Psoas muscle (tissue), 8 donors: Measurements from ENCODE around the gene LMAN2. TPM values are rescaled to one million over a fixed set of nuclear protein-coding genes. Genes with fewer than 3 reads are reported as not detected.

Experiments used
- ATAC-seq, 4 donors: fragments of 200-7000 bp; cut with Tn5 transposase; one replicate each; pipeline ENCODE4 v1.9.1; 2020; ENCODE audit warnings: moderate library complexity in 3 of 4, mild to moderate bottlenecking in 2 of 4
- DNase-seq, 2 donors: peaks; one replicate each; pipeline ENCODE4 v3.0.0-alpha.2; 2020
- H3K27ac ChIP-seq: fragments of 200-600 bp; one replicate; pipeline ENCODE4 v1.8.0; 2022
- H3K27me3 ChIP-seq, 3 donors: fragments of 200-600 bp in 1 of 3; one replicate each; pipeline versions ENCODE4 v1.6.1 to v1.8.0; 2013 to 2022; ENCODE audit warnings: low read length in 2 of 3, mild to moderate bottlenecking in 2 of 3, moderate library complexity in 1 of 3; ENCODE audit not compliant: insufficient read depth in 3 of 3
- H3K36me3 ChIP-seq, 2 donors: fragments of 200-600 bp in 1 of 2; one replicate each; pipeline versions ENCODE4 v1.6.1 to v1.8.0; 2013 to 2022; ENCODE audit warnings: low read depth in 1 of 2, mild to moderate bottlenecking in 1 of 2, moderate library complexity in 1 of 2; ENCODE audit not compliant: insufficient read depth in 1 of 2
- H3K4me1 ChIP-seq: fragments of 200-600 bp; one replicate; pipeline ENCODE4 v1.8.0; 2022
- H3K4me3 ChIP-seq: fragments of 200-600 bp; one replicate; pipeline ENCODE4 v1.8.0; 2022; ENCODE audit warnings: mild to moderate bottlenecking
- H3K9me3 ChIP-seq: fragments of 200-600 bp; one replicate; pipeline ENCODE4 v1.8.0; 2022
- WGBS, 3 donors: extraction: QIAGEN DNeasy Blood & Tissue Kit; methylation state at CpG; one replicate each; pipeline versions ENCODE4 v1.1.6 to v1.1.7; 2013; 5-methylcytosine and 5-hydroxymethylcytosine counted together
- intact Hi-C, 2 donors: fragments of 100-400 bp; cut with DNase I; formaldehyde crosslinking; loops; one replicate each; pipeline versions ENCODE4 v1.11.0 to v1.14.2; 2022
- polyA plus RNA-seq, 3 donors: library from polyadenylated mRNA; stranded (reverse); fragments of 200-250 nt; gene quantifications; one replicate each; pipeline ENCODE4 v1.2.3, GENCODE V29; 2013
- total RNA-seq, 4 donors: library from RNA; stranded (reverse); fragmentation: NEBNext Ultra II Directional in 2 of 4; extraction: Animal tissue kit (Norgen Biotek cat#: 25700) in 2 of 4; gene quantifications; one replicate each; pipeline versions ENCODE4 v1.2.1 to v1.2.4, GENCODE V29; 2021 to 2023
- TF ChIP-seq, protein P1 (sequence below): fragments of 200-600 bp; IDR thresholded peaks from one replicate; pipeline ENCODE4 v1.8.0; 2022; ENCODE audit warnings: antibody characterized with exemption
- donor health status: healthy with polysubstance abuse.
- donor health status: DM: no; HTN: no; CAD: no; lungs with moderate emphysema.
- donor health status: Bipolar disorder and iron deficiency.
- donor health status: healthy.
- donor health status: DM: yes; HTN: yes; CAD: no.
- donor health status: DM: no; HTN: no; CAD: no.
- donor health status: DM: no; HTN: no; CAD: no.
- donor health status: DM: yes; HTN: yes; CAD: no.

LMAN2 gene
- total and polyA plus RNA-seq, 7 donors: 28.7 to 193 (median 55.8) TPM

DNA sequence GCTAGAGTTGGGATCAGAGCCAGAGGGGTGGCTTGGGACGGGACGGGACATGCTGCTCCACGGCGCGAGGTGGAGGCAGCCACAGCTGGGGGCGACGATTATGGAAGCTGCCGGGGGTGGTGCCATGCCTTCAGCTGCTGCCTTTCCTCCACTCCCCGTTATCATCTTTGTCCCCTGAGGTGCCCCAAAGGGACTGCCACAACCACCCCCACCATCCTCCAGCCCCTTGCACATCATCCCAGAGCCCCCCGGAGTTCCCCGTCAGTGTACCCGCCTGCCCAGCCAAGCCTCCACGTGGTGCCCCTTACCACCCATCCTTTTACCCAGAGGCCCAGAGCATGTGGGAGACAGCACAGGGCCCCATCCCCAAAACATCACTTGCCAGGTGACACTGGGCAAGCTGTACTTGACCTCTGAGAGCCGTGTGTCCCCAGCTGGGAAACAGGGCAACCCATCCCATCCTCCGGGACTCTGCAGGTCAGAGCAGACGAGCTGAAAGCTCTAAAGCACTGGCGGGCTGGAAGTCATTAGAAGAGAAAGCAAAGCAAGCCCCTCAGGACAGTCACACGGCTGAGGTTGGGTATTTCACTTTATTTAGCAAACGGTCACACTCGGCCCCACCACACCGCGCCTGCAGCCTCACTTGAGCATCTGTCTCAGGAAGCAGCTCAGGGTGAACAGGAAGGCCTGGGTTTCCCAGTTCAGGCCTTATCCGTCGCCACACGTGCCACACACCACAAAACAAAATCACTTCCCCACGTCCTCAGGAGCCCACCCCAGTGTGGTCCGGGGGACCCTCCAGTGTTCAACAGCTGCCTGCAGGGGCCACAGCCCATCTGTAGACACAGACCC is 20.3 kb downstream of the LMAN2 start:
- Histone ChIP-seq H3K9me3 (no peaks in the 10 kb centered on the region), H3K27me3 (no peaks in the 10 kb centered on the region), H3K36me3 (peaks cover 6 to 82% of the 10 kb centered on the region in 2 donors), H3K27ac (no peak overlapping the region), H3K4me3 (no peak overlapping the region), H3K4me1 (peaks cover 8% of the 10 kb centered on the region)
- no peak for DNase-seq
- WGBS, 3 donors: 78 to 80% (median 78%) methylated on average over 25 to 27 of the region's 27 CpGs
- TF ChIP-seq, protein P1, sequence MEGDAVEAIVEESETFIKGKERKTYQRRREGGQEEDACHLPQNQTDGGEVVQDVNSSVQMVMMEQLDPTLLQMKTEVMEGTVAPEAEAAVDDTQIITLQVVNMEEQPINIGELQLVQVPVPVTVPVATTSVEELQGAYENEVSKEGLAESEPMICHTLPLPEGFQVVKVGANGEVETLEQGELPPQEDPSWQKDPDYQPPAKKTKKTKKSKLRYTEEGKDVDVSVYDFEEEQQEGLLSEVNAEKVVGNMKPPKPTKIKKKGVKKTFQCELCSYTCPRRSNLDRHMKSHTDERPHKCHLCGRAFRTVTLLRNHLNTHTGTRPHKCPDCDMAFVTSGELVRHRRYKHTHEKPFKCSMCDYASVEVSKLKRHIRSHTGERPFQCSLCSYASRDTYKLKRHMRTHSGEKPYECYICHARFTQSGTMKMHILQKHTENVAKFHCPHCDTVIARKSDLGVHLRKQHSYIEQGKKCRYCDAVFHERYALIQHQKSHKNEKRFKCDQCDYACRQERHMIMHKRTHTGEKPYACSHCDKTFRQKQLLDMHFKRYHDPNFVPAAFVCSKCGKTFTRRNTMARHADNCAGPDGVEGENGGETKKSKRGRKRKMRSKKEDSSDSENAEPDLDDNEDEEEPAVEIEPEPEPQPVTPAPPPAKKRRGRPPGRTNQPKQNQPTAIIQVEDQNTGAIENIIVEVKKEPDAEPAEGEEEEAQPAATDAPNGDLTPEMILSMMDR: no peak
- no peak for ATAC-seq
- intact Hi-C loops: no loop called here

DNA sequence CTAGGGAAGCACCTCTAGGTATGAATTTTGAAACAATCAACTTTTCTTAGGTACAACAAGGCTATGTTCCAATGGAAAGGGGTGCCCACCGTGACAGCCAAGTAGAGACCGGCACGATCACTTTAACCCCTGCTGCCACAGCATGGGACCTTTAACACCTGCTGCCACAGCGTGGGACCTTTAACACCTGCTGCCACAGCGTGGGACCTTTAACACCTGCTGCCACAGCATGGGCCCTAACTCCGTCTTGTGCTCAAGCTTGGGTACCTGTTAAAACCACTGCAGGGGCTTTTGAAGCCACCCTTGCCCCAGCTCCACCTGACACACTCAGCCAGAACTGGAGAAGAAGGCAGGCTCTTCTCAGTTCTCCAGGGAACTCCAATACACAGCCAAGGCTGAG is 21.6 kb downstream of the LMAN2 start:
- H3K9me3 ChIP-seq: no peaks in the 10 kb centered on the region
- TF ChIP-seq, protein P1: no peak
- DNase-seq (no peak), ATAC-seq (no peak)
- H3K36me3 ChIP-seq: peaks cover 6 to 69% of the 10 kb centered on the region in 2 donors
- intact Hi-C loops: no loop called here
- no peaks in the 10 kb centered on the region for H3K4me1 ChIP-seq
- no peak overlapping the region for H3K27ac ChIP-seq
- 78 to 85% (median 82%) methylated on average over 6 of the region's 6 CpGs for WGBS, 3 donors
- H3K27me3 ChIP-seq: no peaks in the 10 kb centered on the region
- H3K4me3 ChIP-seq: no peak overlapping the region

DNA sequence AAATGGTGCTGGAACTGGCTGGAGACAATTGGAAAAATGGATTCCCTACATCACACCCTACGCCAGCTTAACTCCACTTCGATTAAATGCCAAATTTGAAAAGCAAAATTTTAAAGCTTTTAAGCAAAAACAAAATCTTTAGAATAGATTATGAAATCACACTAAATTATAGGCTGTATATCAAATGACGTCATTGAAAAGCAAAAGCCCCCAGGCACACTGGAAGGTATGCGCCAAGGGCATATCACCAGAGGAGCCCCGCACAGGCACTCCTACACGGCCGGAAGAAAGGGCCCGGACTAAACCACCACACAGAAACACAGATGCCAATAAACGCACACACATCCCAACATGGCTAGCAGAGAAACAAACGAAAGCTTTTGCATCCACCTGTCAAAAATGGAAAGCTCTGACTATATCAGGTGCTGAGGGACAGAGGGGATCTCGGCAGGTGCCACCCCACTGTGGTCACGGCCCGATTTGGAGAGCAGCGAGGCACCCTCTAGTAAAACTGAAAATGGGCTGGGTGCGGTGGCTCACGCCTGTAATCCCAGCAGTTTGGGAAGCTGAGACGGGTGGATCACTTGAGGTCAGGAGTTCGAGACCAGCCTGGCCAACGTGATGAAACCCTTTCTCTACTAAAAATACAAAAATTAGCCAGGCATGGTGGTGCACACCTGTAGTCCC is 22.8 kb downstream of the LMAN2 start:
- Histone ChIP-seq H3K27ac (no peak overlapping the region), H3K27me3 (no peaks in the 10 kb centered on the region), H3K4me1 (no peaks in the 10 kb centered on the region), H3K9me3 (no peaks in the 10 kb centered on the region), H3K36me3 (peaks cover 1 to 58% of the 10 kb centered on the region in 2 donors), H3K4me3 (no peak overlapping the region)
- WGBS, 3 donors: 89 to 93% (median 91%) methylated on average over 19 of the region's 19 CpGs
- DNase-seq (no peak), ATAC-seq (no peak)
- intact Hi-C loops: no loop called here
- TF ChIP-seq, protein P1: no peak

DNA sequence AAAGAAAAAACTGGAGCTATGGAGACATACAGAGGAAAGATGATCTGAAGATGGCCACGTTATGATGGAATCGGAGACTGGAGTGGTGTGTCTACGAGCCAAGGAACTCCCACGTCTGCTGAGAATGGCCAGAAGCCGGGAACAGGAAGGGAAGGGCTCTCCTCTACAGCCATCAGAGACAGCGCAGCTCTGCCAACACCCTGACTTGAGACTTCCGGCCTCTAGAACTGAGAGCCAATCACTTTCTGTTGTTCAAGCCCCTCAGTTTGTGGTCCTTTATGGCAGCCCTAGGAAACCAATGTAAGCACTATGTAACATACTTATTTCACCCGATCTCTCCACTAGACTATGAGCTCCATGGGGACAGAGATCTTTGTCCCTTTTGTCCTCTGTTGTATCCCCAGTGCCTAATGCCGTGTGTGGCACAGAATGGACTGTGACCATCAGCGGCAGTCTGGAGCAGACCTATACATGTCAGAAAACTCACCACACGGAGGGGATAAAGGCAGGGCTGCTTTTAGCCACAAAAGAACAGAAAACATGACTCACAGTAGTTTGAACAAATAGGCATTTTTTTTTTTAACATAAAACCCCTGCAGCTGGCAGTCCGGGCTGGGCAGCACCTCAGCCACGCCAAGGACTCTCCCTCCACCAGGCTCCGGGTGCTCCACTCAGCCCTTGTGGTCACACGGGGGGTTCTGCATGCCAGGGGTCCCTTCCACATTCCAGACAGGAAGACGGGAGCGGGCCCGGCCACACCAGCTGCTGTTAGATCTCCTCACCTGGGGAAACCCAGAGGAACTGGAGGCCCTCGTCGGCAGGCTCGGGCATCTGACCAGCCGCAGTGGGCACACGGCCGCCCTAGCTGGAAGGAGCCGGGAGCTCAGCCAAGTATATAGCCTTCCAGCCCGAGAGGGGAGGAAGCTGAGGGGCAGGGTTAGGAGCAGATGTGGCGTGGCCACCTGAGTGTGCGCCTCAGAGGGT is 23.6 kb downstream of the LMAN2 start:
- peak in 3 of 4 donors; percentile 32 to 60 (median 54) for ATAC-seq
- TF ChIP-seq, protein P1: no peak
- DNase-seq: peak in 1 of 2 donors; percentile 50
- H3K36me3 ChIP-seq: peaks cover 0 to 50% of the 10 kb centered on the region in 2 donors
- intact Hi-C loops: no loop called here
- H3K27me3 ChIP-seq: no peaks in the 10 kb centered on the region
- H3K9me3 ChIP-seq: no peaks in the 10 kb centered on the region
- WGBS, 3 donors: 69 to 72% (median 71%) methylated on average over 28 of the region's 28 CpGs
- peak overlapping the region; percentile 16 for H3K27ac ChIP-seq
- H3K4me1 ChIP-seq: no peaks in the 10 kb centered on the region
- H3K4me3 ChIP-seq: no peak overlapping the region
